Right lobe of liver (tissue), 4 donors: ENCODE results near the gene PDZD2.

Experiments
- CTCF ChIP-seq, 4 donors: fragments of 200-600 bp in 3 of 4; fragments of 450-650 bp in 1 of 4; IDR thresholded peaks; one replicate each; pipeline versions ENCODE4 v1.5.1 to v1.8.0; 2016 to 2022; ENCODE audit warnings: antibody characterized with exemption in 4 of 4, mild to moderate bottlenecking in 2 of 4
- POLR2A ChIP-seq: fragments of 450-650 bp; IDR thresholded peaks from one replicate; pipeline ENCODE4 v1.6.1; 2017; ENCODE audit warnings: antibody characterized with exemption, mild to moderate bottlenecking
- donor health status: DM: no; HTN: no; CAD: no.
- donor health status: DM: no; HTN: no; CAD: no.
- donor health status: DM: no; HTN: yes; CAD: no.

DNA sequence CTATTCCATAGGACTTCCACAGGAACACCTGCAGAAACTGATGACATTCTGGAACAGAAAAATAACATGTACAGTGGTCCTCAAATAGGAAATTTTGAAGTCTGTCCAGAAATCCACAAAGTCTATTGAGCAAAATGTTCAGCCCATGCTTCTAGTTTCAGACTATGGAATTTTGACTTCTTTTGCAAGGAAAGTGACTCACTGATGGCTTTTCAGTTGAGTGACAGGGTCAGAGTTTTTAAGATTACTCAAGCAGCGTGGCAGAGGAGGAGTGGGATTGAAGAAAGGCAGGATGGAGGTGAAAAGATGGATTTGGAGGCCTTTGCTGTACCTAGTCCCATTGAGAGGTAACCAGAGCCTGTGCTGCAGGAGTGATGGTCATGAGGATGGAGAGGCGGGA is 383.7 kb downstream of the PDZD2 start:
- TF ChIP-seq CTCF (IDR thresholded peaks at IDR 0.05) (no peak), POLR2A (no peak)
